Astrocyte (in vitro differentiated cells and primary cell): ENCODE measurements around the gene SV2C. TPM values are rescaled to one million over a fixed set of nuclear protein-coding genes. Genes with fewer than 3 reads are reported as not detected.

Experiments
- DNase-seq: peaks from one replicate; pipeline ENCODE4 v3.0.0-alpha.2; 2010; ENCODE audit warnings: low read depth
- FAIRE-seq: peaks from 2 replicates; lab custom pipeline; 2011; peaks lifted over from hg19 to GRCh38; lab: Jason Lieb, UNC
- H2AFZ ChIP-seq: 2 replicates; pipeline ENCODE4 v1.6.0; 2012; ENCODE audit warnings: low read depth, low read length, inconsistent platforms
- H3K27ac ChIP-seq: 2 replicates; pipeline ENCODE4 v1.5.1; 2011; ENCODE audit warnings: low read depth, low read length, inconsistent platforms
- H3K27me3 ChIP-seq: 2 replicates; pipeline ENCODE4 v1.6.0; 2011; ENCODE audit warnings: low read length, inconsistent platforms; ENCODE audit not compliant: insufficient read depth
- H3K36me3 ChIP-seq: 2 replicates; pipeline ENCODE4 v1.5.1; 2011; ENCODE audit warnings: low read length, inconsistent platforms; ENCODE audit not compliant: insufficient read depth
- H3K4me1 ChIP-seq: 2 replicates; pipeline ENCODE4 v1.5.1; 2011; ENCODE audit warnings: low read length, inconsistent platforms; ENCODE audit not compliant: insufficient read depth
- H3K4me2 ChIP-seq: 2 replicates; pipeline ENCODE4 v1.6.0; 2012; ENCODE audit warnings: low read length, inconsistent platforms
- H3K4me3 ChIP-seq: 2 replicates; pipeline ENCODE4 v1.5.1; 2011; ENCODE audit warnings: low read depth, mild to moderate bottlenecking, low read length, inconsistent platforms; ENCODE audit not compliant: insufficient read depth
- H3K79me2 ChIP-seq: 2 replicates; pipeline ENCODE4 v1.6.0; 2012; ENCODE audit warnings: mild to moderate bottlenecking, low read length, inconsistent platforms; ENCODE audit not compliant: insufficient read depth
- H3K9ac ChIP-seq: 2 replicates; pipeline ENCODE4 v1.6.0; 2012; ENCODE audit warnings: mild to moderate bottlenecking, low read length, inconsistent platforms
- H3K9me3 ChIP-seq: 2 replicates; pipeline ENCODE4 v1.5.1; 2012; ENCODE audit warnings: low read depth, mild to moderate bottlenecking, low read length, inconsistent platforms; ENCODE audit not compliant: insufficient read depth
- H4K20me1 ChIP-seq: 2 replicates; pipeline ENCODE4 v1.6.0; 2012; ENCODE audit warnings: low read length, inconsistent platforms; ENCODE audit not compliant: insufficient read depth
- H3K27ac Mint-ChIP-seq: one replicate; pipeline ENCODE4 v1.8.0; 2021; ENCODE audit warnings: mild to moderate bottlenecking, mixed read lengths; ENCODE audit not compliant: unreplicated experiment
- H3K27me3 Mint-ChIP-seq: one replicate; pipeline ENCODE4 v1.8.0; 2021; ENCODE audit warnings: low read depth, mixed read lengths; ENCODE audit not compliant: unreplicated experiment
- H3K36me3 Mint-ChIP-seq: one replicate; pipeline ENCODE4 v1.8.0; 2021; ENCODE audit warnings: low read depth, mixed read lengths; ENCODE audit not compliant: unreplicated experiment
- H3K4me1 Mint-ChIP-seq: one replicate; pipeline ENCODE4 v1.8.0; 2021; ENCODE audit warnings: low read depth, mixed read lengths; ENCODE audit not compliant: unreplicated experiment
- H3K4me3 Mint-ChIP-seq: one replicate; pipeline ENCODE4 v1.8.0; 2021; ENCODE audit warnings: mild to moderate bottlenecking, moderate library complexity, mixed read lengths; ENCODE audit not compliant: unreplicated experiment
- H3K9me3 Mint-ChIP-seq: one replicate; pipeline ENCODE4 v1.8.0; 2021; ENCODE audit warnings: mild to moderate bottlenecking, mixed read lengths; ENCODE audit not compliant: unreplicated experiment
- CTCF ChIP-seq: IDR thresholded peaks from 2 replicates; pipeline ENCODE4 v1.5.1; 2011; ENCODE audit warnings: low read depth, mild to moderate bottlenecking, inconsistent platforms, low read length, moderate library complexity; ENCODE audit not compliant: insufficient read depth
- EZH2 ChIP-seq: IDR thresholded peaks from 2 replicates; pipeline ENCODE4 v1.6.1; 2012; ENCODE audit warnings: mild to moderate bottlenecking, low read length, inconsistent platforms; ENCODE audit not compliant: insufficient read depth
- total RNA-seq: library from RNA; stranded (reverse); gene quantifications from 2 replicates; pipeline ENCODE4 v1.2.1, GENCODE V29; 2021

Gene SV2C
- total RNA-seq, 1 donor from 2014 or later, result 0.05 TPM

- H3K4me1 Mint-ChIP-seq, result no peaks in the 10 kb centered on the region
- Histone ChIP-seq H2AFZ (no peak overlapping the region), H3K79me2 (no peaks in the 10 kb centered on the region), H3K9me3 (no peaks in the 10 kb centered on the region), H3K4me2 (no peak overlapping the region), H3K9ac (no peak overlapping the region), H3K4me3 (no peak overlapping the region), H3K36me3 (no peaks in the 10 kb centered on the region), H4K20me1 (no peaks in the 10 kb centered on the region), H3K4me1 (no peaks in the 10 kb centered on the region), H3K27me3 (no peaks in the 10 kb centered on the region), H3K27ac (no peak overlapping the region)
- no peak for FAIRE-seq
- no peak for TF ChIP-seq EZH2
- no peak for TF ChIP-seq CTCF
- no peak overlapping the region for H3K27ac Mint-ChIP-seq
- H3K36me3 Mint-ChIP-seq, result no peaks in the 10 kb centered on the region
- no peak for DNase-seq
- peaks cover 3% of the 10 kb centered on the region for H3K9me3 Mint-ChIP-seq
- peaks cover 19% of the 10 kb centered on the region for H3K27me3 Mint-ChIP-seq
- no peak overlapping the region for H3K4me3 Mint-ChIP-seq
Measured at GRCh38 chr5:76069061-76069735, 14.0 kb upstream of the SV2C start.

GRCh38 chr5:76074487-76075065, 8.6 kb upstream of the SV2C start:
- H3K36me3 ChIP-seq, result no peaks in the 10 kb centered on the region
- no peaks in the 10 kb centered on the region for H3K4me1 ChIP-seq
- H3K27ac ChIP-seq, result no peak overlapping the region
- H4K20me1 ChIP-seq, result no peaks in the 10 kb centered on the region
- no peak overlapping the region for H3K4me3 ChIP-seq
- no peak overlapping the region for H3K4me2 ChIP-seq
- no peak for DNase-seq
- no peaks in the 10 kb centered on the region for H3K27me3 ChIP-seq
- H2AFZ ChIP-seq, result no peak overlapping the region
- H3K4me3 Mint-ChIP-seq, result no peak overlapping the region
- no peak for TF ChIP-seq CTCF
- no peak for TF ChIP-seq EZH2
- H3K9me3 ChIP-seq, result no peaks in the 10 kb centered on the region
- no peaks in the 10 kb centered on the region for H3K79me2 ChIP-seq
- no peak overlapping the region for H3K27ac Mint-ChIP-seq
- FAIRE-seq, result no peak
- H3K36me3 Mint-ChIP-seq, result no peaks in the 10 kb centered on the region
- H3K9me3 Mint-ChIP-seq, result peaks cover 3% of the 10 kb centered on the region
- no peaks in the 10 kb centered on the region for H3K4me1 Mint-ChIP-seq
- peaks cover 57% of the 10 kb centered on the region for H3K27me3 Mint-ChIP-seq
- no peak overlapping the region for H3K9ac ChIP-seq
